ENCODE data around the gene TBKBP1. TPM values are rescaled to one million over a fixed set of nuclear protein-coding genes. Genes with fewer than 3 reads are reported as not detected.
A peak's percentile ranks its signal among the peaks of the same experiment; 100 is the strongest.

The TBKBP1 gene
- total and polyA plus RNA-seq, 2 donors (not counting 3 experiments of a cell fraction or from before 2014, with no cell fraction given) = 7.0 to 11.7 TPM

DNA sequence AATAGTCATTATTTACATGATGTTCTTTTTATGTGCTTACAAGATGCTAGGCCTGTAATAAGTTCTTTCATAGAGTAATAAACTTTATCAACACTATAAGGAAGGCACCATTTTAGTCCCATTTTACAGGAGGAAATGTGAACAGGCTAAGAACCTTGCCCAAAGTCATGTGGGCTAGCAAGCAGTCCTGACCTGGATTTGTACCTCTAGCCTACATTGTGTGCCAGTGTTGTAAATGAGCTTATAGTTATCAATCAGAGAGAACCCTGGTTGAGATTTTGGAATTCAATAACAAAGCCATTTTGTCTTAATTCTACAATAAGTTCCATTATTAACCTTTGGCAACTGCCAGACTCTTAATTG is 6.7 kb upstream of the TBKBP1 start:
- FAIRE-seq (no peak), DNase-seq (ENCODE audit: low read depth, low spot score) (no peak)
- H3K9me1 ChIP-seq (replicated peaks; ENCODE audit: control insufficient read depth, extremely low read depth, insufficient read depth, low read length) = no peaks in the 10 kb centered on the region
- intact Hi-C loops (cut with micrococcal nuclease) (loop anchor here (5.0 kb wide), 1 partner anchor 35 kb away; no protein-coding TSS in a partner anchor), dilution Hi-C loops (cut with MboI; ENCODE audit: extremely low pct_ligation_motif_present, low sequenced_read_pairs) (no loop called here)
- peaks cover 2% of the 10 kb centered on the region for H4K20me1 ChIP-seq (replicated peaks; ENCODE audit: control insufficient read depth, extremely low read depth, insufficient read depth, low read length)
- H3K9me3 ChIP-seq (replicated peaks; ENCODE audit: control insufficient read depth, insufficient read depth, low read length) = no peaks in the 10 kb centered on the region
- peaks cover 31% of the 10 kb centered on the region for H3K4me1 ChIP-seq (ENCODE audit: control insufficient read depth, extremely low read depth, insufficient read depth, low read length)
- no peak for TF ChIP-seq MYC (IDR thresholded peaks at IDR 0.05; ENCODE audit: low read depth, low read length)
- TF ChIP-seq, protein P1, sequence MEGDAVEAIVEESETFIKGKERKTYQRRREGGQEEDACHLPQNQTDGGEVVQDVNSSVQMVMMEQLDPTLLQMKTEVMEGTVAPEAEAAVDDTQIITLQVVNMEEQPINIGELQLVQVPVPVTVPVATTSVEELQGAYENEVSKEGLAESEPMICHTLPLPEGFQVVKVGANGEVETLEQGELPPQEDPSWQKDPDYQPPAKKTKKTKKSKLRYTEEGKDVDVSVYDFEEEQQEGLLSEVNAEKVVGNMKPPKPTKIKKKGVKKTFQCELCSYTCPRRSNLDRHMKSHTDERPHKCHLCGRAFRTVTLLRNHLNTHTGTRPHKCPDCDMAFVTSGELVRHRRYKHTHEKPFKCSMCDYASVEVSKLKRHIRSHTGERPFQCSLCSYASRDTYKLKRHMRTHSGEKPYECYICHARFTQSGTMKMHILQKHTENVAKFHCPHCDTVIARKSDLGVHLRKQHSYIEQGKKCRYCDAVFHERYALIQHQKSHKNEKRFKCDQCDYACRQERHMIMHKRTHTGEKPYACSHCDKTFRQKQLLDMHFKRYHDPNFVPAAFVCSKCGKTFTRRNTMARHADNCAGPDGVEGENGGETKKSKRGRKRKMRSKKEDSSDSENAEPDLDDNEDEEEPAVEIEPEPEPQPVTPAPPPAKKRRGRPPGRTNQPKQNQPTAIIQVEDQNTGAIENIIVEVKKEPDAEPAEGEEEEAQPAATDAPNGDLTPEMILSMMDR (IDR thresholded peaks at IDR 0.05; ENCODE audit: extremely low read depth in 1 of 2, insufficient read depth in 1 of 2, low read depth in 1 of 2, low read length in 2 of 2) = no peak
- TF ChIP-seq POLR2A (IDR thresholded peaks at IDR 0.05; ENCODE audit: low read depth, low read length) = no peak
- POLR2A ChIA-PET = no interaction called here
- H3K4me3 ChIP-seq (replicated peaks in 1 of 3; ENCODE audit: insufficient read depth in 1 of 3, low read depth in 1 of 3, low read length in 3 of 3) = no peak overlapping the region
- H3K36me3 ChIP-seq (ENCODE audit: control insufficient read depth in 2 of 2, extremely low read depth in 1 of 2, insufficient read depth in 2 of 2, low read length in 2 of 2) = peaks cover 8 to 11% of the 10 kb centered on the region in 2 experiments
- H3K27ac ChIP-seq (ENCODE audit: insufficient read depth, low read depth, low read length) = peak overlapping the region; percentile 46
- H3K4me2 ChIP-seq (ENCODE audit: insufficient read depth, low read length) = no peak overlapping the region
- CTCF ChIA-PET = interaction anchor here (1.0 to 1.9 kb wide), 5 partner anchors 9 to 23 kb away, joined by 3 to 8 read pairs (median 4); no protein-coding TSS in a partner anchor
- no peaks in the 10 kb centered on the region for H3K27me3 ChIP-seq (ENCODE audit: control insufficient read depth in 2 of 2, insufficient read depth in 2 of 2, low read length in 2 of 2)
- no peaks in the 10 kb centered on the region for H3K79me2 ChIP-seq (ENCODE audit: control insufficient read depth, insufficient read depth, low read length)
- BruUV-seq (replicated peaks) = no TSS peak
- no peak overlapping the region for H3K9ac ChIP-seq (replicated peaks; ENCODE audit: extremely low read depth, insufficient read depth, low read length)
- H2AFZ ChIP-seq (ENCODE audit: low read depth, low read length) = no peak overlapping the region

DNA sequence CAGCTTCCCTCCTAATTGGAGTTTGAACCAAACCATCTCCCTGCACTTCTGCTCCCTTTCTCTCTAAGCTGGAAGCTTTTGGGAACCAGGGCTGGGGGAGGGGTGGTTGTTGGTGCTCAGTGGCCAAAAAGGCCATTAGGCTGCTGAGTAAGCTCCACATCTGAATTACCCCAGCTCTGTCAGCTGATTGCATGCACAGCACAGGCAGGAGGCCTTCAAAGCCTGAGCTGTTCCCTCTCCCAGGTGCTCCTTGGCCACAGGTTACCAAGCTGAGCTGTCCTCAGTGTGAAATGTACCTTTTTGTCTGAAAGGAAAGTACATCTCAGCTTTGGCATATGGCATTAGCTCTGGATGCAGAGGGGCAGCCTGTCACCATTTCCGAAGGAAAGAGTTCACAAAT is 6.2 kb upstream of the TBKBP1 start:
- ChIA-PET CTCF (interaction anchor here (1.0 to 1.9 kb wide), 5 partner anchors 9 to 24 kb away, joined by 3 to 8 read pairs (median 4); no protein-coding TSS in a partner anchor), POLR2A (no interaction called here)
- Histone ChIP-seq H3K4me3 (replicated peaks in 1 of 3; ENCODE audit: insufficient read depth in 1 of 3, low read depth in 1 of 3, low read length in 3 of 3) (no peak overlapping the region), H4K20me1 (replicated peaks; ENCODE audit: control insufficient read depth, extremely low read depth, insufficient read depth, low read length) (peaks cover 2% of the 10 kb centered on the region), H3K9me3 (replicated peaks; ENCODE audit: control insufficient read depth, insufficient read depth, low read length) (no peaks in the 10 kb centered on the region), H3K36me3 (ENCODE audit: control insufficient read depth in 2 of 2, extremely low read depth in 1 of 2, insufficient read depth in 2 of 2, low read length in 2 of 2) (peaks cover 4 to 7% of the 10 kb centered on the region in 2 experiments), H3K4me2 (ENCODE audit: insufficient read depth, low read length) (no peak overlapping the region), H3K9me1 (replicated peaks; ENCODE audit: control insufficient read depth, extremely low read depth, insufficient read depth, low read length) (no peaks in the 10 kb centered on the region), H3K27ac (ENCODE audit: insufficient read depth, low read depth, low read length) (no peak overlapping the region), H3K79me2 (ENCODE audit: control insufficient read depth, insufficient read depth, low read length) (no peaks in the 10 kb centered on the region), H3K27me3 (ENCODE audit: control insufficient read depth in 2 of 2, insufficient read depth in 2 of 2, low read length in 2 of 2) (no peaks in the 10 kb centered on the region), H2AFZ (ENCODE audit: low read depth, low read length) (no peak overlapping the region), H3K4me1 (ENCODE audit: control insufficient read depth, extremely low read depth, insufficient read depth, low read length) (peaks cover 35% of the 10 kb centered on the region), H3K9ac (replicated peaks; ENCODE audit: extremely low read depth, insufficient read depth, low read length) (no peak overlapping the region)
- DNase-seq (ENCODE audit: low read depth, low spot score) (no peak), FAIRE-seq (no peak)
- TF ChIP-seq GATA2 (IDR thresholded peaks at IDR 0.05; ENCODE audit: insufficient read depth, insufficient read length, low read depth, low read length) (no peak), MYC (IDR thresholded peaks at IDR 0.05; ENCODE audit: low read depth, low read length) (no peak), FOS (IDR thresholded peaks at IDR 0.05; ENCODE audit: borderline replicate concordance, insufficient read depth, low read length) (no peak), POLR2A (IDR thresholded peaks at IDR 0.05; ENCODE audit: low read depth, low read length) (no peak), JUN (IDR thresholded peaks at IDR 0.05; ENCODE audit: borderline replicate concordance, insufficient read depth, insufficient read length, low read depth) (no peak), EZH2 (IDR thresholded peaks at IDR 0.05; ENCODE audit: borderline replicate concordance, low read depth, low read length, severe bottlenecking) (no peak), POLR2AphosphoS5 (IDR thresholded peaks at IDR 0.05; ENCODE audit: insufficient read depth, low read depth, low read length) (no peak)
- TF ChIP-seq, protein P2, sequence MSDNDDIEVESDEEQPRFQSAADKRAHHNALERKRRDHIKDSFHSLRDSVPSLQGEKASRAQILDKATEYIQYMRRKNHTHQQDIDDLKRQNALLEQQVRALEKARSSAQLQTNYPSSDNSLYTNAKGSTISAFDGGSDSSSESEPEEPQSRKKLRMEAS (IDR thresholded peaks at IDR 0.05; ENCODE audit: insufficient read depth, insufficient read length) = no peak
- TF ChIP-seq, protein P1 (IDR thresholded peaks at IDR 0.05; ENCODE audit: extremely low read depth in 1 of 2, insufficient read depth in 1 of 2, low read depth in 1 of 2, low read length in 2 of 2) = no peak
- no TSS peak for BruUV-seq (replicated peaks)
- dilution Hi-C loops (cut with MboI; ENCODE audit: extremely low pct_ligation_motif_present, low sequenced_read_pairs) (no loop called here), intact Hi-C loops (cut with micrococcal nuclease) (loop anchor here (5.0 kb wide), 1 partner anchor 35 kb away; no protein-coding TSS in a partner anchor)
